ENCODE results near the gene SLC6A6.

SLC6A6 gene

GRCh38 chr3:14491396-14492190 lies 89.2 kb downstream of the SLC6A6 start:
- DNase-seq: no peak

GRCh38 chr3:14492948-14493881 lies 90.8 kb downstream of the SLC6A6 start:
- no peak for DNase-seq

- DNase-seq: no peak
These were observed 92.0 kb downstream of the SLC6A6 start for GRCh38 chr3:14494279-14494972.

GRCh38 chr3:14494973-14495300 lies 92.5 kb downstream of the SLC6A6 start:
- no peak for DNase-seq

- no peak for DNase-seq
These were observed 93.9 kb downstream of the SLC6A6 start for GRCh38 chr3:14496351-14496750.

- no peak for DNase-seq
These were observed 94.9 kb downstream of the SLC6A6 start for GRCh38 chr3:14497321-14497720.

GRCh38 chr3:14502472-14502871 lies 100.1 kb downstream of the SLC6A6 start:
- no peak for DNase-seq

GRCh38 chr3:14503033-14503705 lies 100.8 kb downstream of the SLC6A6 start:
- no peak for DNase-seq

GRCh38 chr3:14503706-14504065 lies 101.3 kb downstream of the SLC6A6 start:
- DNase-seq: no peak

- no peak for DNase-seq
These were observed 102.8 kb downstream of the SLC6A6 start for GRCh38 chr3:14505001-14505802.

- no peak for DNase-seq
These were observed 103.5 kb downstream of the SLC6A6 start for GRCh38 chr3:14505803-14506500.

GRCh38 chr3:14506626-14507304 lies 104.4 kb downstream of the SLC6A6 start:
- no peak for DNase-seq

- DNase-seq: no peak
These were observed 104.9 kb downstream of the SLC6A6 start for GRCh38 chr3:14507305-14507741.

- no peak for DNase-seq
These were observed 105.5 kb downstream of the SLC6A6 start for GRCh38 chr3:14507757-14508504.

- no peak for DNase-seq
These were observed 106.1 kb downstream of the SLC6A6 start for GRCh38 chr3:14508505-14508819.

GRCh38 chr3:14508966-14509795 lies 106.8 kb downstream of the SLC6A6 start:
- DNase-seq: peak; percentile 74

- DNase-seq: no peak
These were observed 107.3 kb downstream of the SLC6A6 start for GRCh38 chr3:14509796-14510100.

GRCh38 chr3:14510838-14511622 lies 108.6 kb downstream of the SLC6A6 start:
- no peak for DNase-seq
